ENCODE measurements around the gene ADAMTS9.

The ADAMTS9 gene

DNA sequence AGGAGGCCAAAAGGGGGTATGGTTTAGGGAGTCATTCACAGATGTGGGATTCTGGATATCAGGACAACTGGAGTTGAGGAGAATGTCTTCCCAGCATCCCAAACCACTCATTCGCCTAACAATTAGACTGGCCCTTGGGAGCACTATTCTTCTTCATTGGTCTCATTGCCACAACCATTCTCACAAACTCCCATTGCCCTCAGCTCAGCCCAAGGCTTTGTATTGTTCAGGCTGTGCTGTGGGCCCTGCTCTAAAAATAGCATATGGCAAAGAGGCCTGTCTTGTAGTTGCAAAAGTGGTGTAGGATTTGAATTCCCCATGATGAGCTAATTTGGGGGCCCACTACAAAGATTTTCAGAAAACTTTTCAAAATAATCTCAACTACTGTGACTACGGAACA is 6.3 kb upstream of the ADAMTS9 start:
- Histone ChIP-seq H3K27me3 (ENCODE audit: insufficient read depth, insufficient read length) (no peaks in the 10 kb centered on the region), H3K9me3 (ENCODE audit: insufficient read depth, low read length) (no peaks in the 10 kb centered on the region), H3K4me1 (ENCODE audit: insufficient read depth, insufficient read length) (peaks cover 3% of the 10 kb centered on the region), H3K36me3 (ENCODE audit: insufficient read depth, insufficient read length, low read length) (no peaks in the 10 kb centered on the region), H3K9ac (ENCODE audit: insufficient read length, low read depth) (no peak overlapping the region), H3K4me3 (ENCODE audit: insufficient read length, low read depth) (no peak overlapping the region)
- TF ChIP-seq YY1 (IDR thresholded peaks at IDR 0.05; ENCODE audit: insufficient read depth, insufficient read length) (no peak), ZNF274 (IDR thresholded peaks at IDR 0.05; ENCODE audit: low read depth, low read length) (no peak), SUZ12 (IDR thresholded peaks at IDR 0.05; ENCODE audit: extremely low read depth, insufficient read depth, insufficient read length) (no peak)
- DNase-seq (ENCODE audit: low read depth, low spot score): no peak

DNA sequence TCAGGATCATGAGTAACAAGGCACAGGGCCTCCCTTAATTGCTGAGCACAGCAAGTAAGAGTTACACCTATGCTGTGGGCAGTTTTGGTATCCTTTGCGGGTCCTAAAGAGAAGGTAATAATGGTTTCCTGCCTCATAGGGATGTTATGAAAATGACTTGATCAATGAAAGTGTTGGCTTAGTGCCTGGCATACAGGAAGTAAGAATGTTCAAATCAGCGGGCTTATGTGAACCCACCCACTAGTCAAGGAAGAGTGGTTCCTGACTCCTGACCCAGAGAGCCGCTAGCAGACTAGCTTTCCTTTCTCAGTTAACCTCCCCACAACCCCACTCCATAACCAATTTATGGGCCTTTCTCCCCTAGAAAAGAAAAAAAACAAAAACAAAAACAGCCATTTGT is 5.2 kb upstream of the ADAMTS9 start:
- TF ChIP-seq SUZ12 (IDR thresholded peaks at IDR 0.05; ENCODE audit: extremely low read depth, insufficient read depth, insufficient read length): no peak
- TF ChIP-seq ZNF274 (IDR thresholded peaks at IDR 0.05; ENCODE audit: low read depth, low read length): no peak
- no peak for TF ChIP-seq YY1 (IDR thresholded peaks at IDR 0.05; ENCODE audit: insufficient read depth, insufficient read length)
- no peak overlapping the region for H3K9ac ChIP-seq (ENCODE audit: insufficient read length, low read depth)
- no peaks in the 10 kb centered on the region for H3K36me3 ChIP-seq (ENCODE audit: insufficient read depth, insufficient read length, low read length)
- H3K9me3 ChIP-seq (ENCODE audit: insufficient read depth, low read length): no peaks in the 10 kb centered on the region
- no peak overlapping the region for H3K4me3 ChIP-seq (ENCODE audit: insufficient read length, low read depth)
- DNase-seq (ENCODE audit: low read depth, low spot score): no peak
- peaks cover 3% of the 10 kb centered on the region for H3K4me1 ChIP-seq (ENCODE audit: insufficient read depth, insufficient read length)
- no peaks in the 10 kb centered on the region for H3K27me3 ChIP-seq (ENCODE audit: insufficient read depth, insufficient read length)

DNA sequence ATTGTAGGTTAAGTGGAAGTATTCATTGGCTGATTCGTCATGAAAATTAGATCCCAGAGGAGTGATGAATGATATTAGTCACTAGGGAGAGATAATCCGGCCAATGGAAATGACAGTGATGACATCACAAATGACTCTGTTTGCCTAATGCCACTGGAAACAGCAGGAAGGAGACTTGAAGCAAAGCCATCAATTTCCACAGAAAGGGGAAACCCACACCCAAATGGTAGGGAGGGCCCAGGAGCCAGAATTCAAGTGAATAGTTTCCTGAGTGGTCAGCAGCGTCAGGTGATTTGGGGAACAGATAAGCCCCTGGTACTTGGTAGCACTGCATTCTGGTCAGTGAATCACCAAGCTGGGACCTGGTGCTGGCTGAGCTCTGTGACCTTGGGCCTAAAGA is 3.3 kb upstream of the ADAMTS9 start:
- H3K4me1 ChIP-seq (ENCODE audit: insufficient read depth, insufficient read length): peaks cover 3% of the 10 kb centered on the region
- H3K4me3 ChIP-seq (ENCODE audit: insufficient read length, low read depth): no peak overlapping the region
- no peaks in the 10 kb centered on the region for H3K36me3 ChIP-seq (ENCODE audit: insufficient read depth, insufficient read length, low read length)
- no peak for TF ChIP-seq ZNF274 (IDR thresholded peaks at IDR 0.05; ENCODE audit: low read depth, low read length)
- no peak for TF ChIP-seq YY1 (IDR thresholded peaks at IDR 0.05; ENCODE audit: insufficient read depth, insufficient read length)
- no peak for TF ChIP-seq SUZ12 (IDR thresholded peaks at IDR 0.05; ENCODE audit: extremely low read depth, insufficient read depth, insufficient read length)
- H3K9ac ChIP-seq (ENCODE audit: insufficient read length, low read depth): no peak overlapping the region
- DNase-seq (ENCODE audit: low read depth, low spot score): no peak
- no peaks in the 10 kb centered on the region for H3K27me3 ChIP-seq (ENCODE audit: insufficient read depth, insufficient read length)
- no peaks in the 10 kb centered on the region for H3K9me3 ChIP-seq (ENCODE audit: insufficient read depth, low read length)

DNA sequence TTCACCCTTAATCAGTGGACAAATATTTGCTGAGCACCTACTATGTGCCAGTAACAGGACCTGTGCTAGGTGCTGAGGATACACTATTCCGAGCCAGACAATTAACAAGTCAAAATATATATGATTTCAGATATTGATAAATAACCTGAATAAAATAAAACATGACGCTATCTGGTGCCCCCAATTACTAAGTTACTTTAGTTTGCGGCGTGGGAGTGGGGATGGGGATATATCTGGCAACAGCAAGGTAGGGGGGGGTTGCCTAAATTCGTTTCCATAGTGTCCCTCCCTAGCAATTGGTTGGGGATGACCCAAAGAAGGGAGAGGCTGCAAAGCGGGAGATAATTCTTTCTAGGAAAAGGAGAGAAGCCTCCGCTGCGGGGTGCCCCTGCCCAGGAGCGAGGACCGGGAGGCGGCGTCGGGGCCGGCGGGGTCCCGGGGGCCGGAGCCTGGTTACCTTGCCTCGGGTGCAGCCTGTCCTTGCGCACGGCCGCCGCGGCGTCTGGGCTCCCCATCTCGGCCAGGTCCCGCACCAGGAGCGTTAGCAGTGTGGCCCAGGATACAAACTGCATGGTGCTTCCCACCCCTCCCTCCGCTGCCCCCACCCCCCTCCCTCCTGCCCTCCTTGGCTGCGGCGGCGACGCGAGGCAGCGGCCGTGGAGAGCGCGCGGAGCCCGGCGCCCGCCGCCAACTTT is 567 bp downstream of the ADAMTS9 start:
- peak overlapping the region; percentile 79 for H3K4me3 ChIP-seq (ENCODE audit: insufficient read length, low read depth)
- peaks cover 12% of the 10 kb centered on the region for H3K36me3 ChIP-seq (ENCODE audit: insufficient read depth, insufficient read length, low read length)
- H3K27me3 ChIP-seq (ENCODE audit: insufficient read depth, insufficient read length): no peaks in the 10 kb centered on the region
- peaks cover 3% of the 10 kb centered on the region for H3K4me1 ChIP-seq (ENCODE audit: insufficient read depth, insufficient read length)
- peak overlapping the region; percentile 94 for H3K9ac ChIP-seq (ENCODE audit: insufficient read length, low read depth)
- H3K9me3 ChIP-seq (ENCODE audit: insufficient read depth, low read length): no peaks in the 10 kb centered on the region
- no peak for TF ChIP-seq SUZ12 (IDR thresholded peaks at IDR 0.05; ENCODE audit: extremely low read depth, insufficient read depth, insufficient read length)
- TF ChIP-seq ZNF274 (IDR thresholded peaks at IDR 0.05; ENCODE audit: low read depth, low read length): no peak
- no peak for TF ChIP-seq YY1 (IDR thresholded peaks at IDR 0.05; ENCODE audit: insufficient read depth, insufficient read length)
- DNase-seq (ENCODE audit: low read depth, low spot score): no peak

DNA sequence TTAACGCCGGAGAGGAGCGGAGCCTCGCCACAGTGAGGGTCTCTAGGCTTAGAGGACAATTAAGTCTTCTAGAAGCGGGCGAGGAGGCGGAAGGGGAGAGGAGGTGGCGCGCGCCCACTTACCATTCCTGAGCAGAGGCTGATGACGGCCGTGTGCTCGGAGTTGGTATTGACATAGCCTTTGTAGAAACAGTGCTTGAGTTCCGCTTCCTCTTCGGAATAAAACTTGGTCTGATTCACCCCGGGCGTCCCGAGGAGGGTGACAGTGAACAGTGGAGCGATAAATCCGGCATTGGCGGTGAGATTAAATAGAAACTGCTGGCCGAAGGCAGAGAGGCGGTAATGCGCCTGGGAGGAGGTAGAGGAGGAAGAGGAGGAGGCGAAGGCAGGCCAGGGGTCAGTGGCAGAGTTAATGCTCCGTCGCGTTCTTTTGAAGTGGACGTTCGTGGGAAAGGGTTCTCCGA is 1.3 kb downstream of the ADAMTS9 start:
- Histone ChIP-seq H3K27me3 (ENCODE audit: insufficient read depth, insufficient read length) (no peaks in the 10 kb centered on the region), H3K9me3 (ENCODE audit: insufficient read depth, low read length) (no peaks in the 10 kb centered on the region), H3K4me3 (ENCODE audit: insufficient read length, low read depth) (peak overlapping the region; percentile 79), H3K4me1 (ENCODE audit: insufficient read depth, insufficient read length) (peaks cover 6% of the 10 kb centered on the region), H3K36me3 (ENCODE audit: insufficient read depth, insufficient read length, low read length) (peaks cover 17% of the 10 kb centered on the region), H3K9ac (ENCODE audit: insufficient read length, low read depth) (peak overlapping the region; percentile 90)
- no peak for DNase-seq (ENCODE audit: low read depth, low spot score)
- TF ChIP-seq YY1 (IDR thresholded peaks at IDR 0.05; ENCODE audit: insufficient read depth, insufficient read length) (no peak), ZNF274 (IDR thresholded peaks at IDR 0.05; ENCODE audit: low read depth, low read length) (no peak), SUZ12 (IDR thresholded peaks at IDR 0.05; ENCODE audit: extremely low read depth, insufficient read depth, insufficient read length) (no peak)

DNA sequence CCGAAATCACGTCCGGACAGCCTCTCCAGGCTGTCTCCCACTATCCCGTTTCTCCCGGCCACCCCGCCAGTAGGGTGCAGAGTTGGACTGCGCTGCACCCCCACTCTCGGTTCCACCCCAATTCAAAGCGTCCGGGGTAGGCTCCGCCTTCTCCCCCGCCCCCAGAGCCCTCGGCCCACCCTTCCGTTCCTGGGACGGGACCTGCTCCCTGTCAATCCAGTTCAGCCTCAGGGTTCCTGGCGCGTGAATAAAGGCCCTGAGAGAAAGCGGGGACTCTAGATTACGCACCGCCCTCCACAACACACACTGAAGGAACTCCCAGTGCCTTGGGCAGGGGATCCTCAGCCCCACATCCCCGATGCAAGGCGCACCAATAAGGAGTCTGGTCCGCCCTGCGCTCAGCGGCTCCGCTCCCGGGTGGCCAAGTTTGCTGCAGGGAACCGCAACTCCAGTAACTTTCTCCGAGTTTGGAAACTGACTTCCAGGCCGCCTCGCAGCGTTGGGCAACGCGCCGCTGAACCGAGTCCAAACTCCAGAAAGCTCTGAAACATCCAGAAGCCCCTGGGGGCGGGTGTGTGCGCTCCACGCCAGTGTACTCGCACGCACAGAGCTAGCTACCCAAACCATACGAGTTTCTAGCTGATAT is 1.9 kb downstream of the ADAMTS9 start:
- peak; percentile 89 for DNase-seq (ENCODE audit: low read depth, low spot score)
- peaks cover 6% of the 10 kb centered on the region for H3K4me1 ChIP-seq (ENCODE audit: insufficient read depth, insufficient read length)
- H3K27me3 ChIP-seq (ENCODE audit: insufficient read depth, insufficient read length): no peaks in the 10 kb centered on the region
- no peak for TF ChIP-seq SUZ12 (IDR thresholded peaks at IDR 0.05; ENCODE audit: extremely low read depth, insufficient read depth, insufficient read length)
- TF ChIP-seq ZNF274 (IDR thresholded peaks at IDR 0.05; ENCODE audit: low read depth, low read length): no peak
- TF ChIP-seq YY1 (IDR thresholded peaks at IDR 0.05; ENCODE audit: insufficient read depth, insufficient read length): no peak
- peak overlapping the region; percentile 91 for H3K9ac ChIP-seq (ENCODE audit: insufficient read length, low read depth)
- no peaks in the 10 kb centered on the region for H3K9me3 ChIP-seq (ENCODE audit: insufficient read depth, low read length)
- peaks cover 21% of the 10 kb centered on the region for H3K36me3 ChIP-seq (ENCODE audit: insufficient read depth, insufficient read length, low read length)
- H3K4me3 ChIP-seq (ENCODE audit: insufficient read length, low read depth): peak overlapping the region; percentile 79

DNA sequence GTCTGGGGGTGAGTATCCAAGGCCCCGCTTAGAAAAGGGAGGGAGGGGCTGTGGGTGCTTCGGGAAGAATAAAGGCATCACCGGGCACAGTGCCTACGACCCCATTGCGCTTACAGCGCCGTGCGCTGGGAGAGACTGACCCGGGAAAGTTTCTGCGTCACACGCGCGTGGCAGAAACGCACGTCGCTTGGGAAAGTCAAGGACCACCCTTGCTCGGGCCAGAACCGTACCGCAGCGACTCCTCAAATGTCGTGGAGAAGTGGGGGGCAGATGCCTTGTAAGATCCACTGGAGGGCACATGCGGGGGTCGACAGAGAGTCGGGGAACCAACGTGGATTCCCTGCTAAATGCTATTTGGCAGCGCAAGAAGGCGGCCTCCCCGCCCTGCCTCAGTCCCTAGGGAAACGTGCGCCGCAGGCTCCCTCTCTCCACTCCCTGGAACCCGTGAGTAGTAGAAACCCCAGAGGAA is 2.4 kb downstream of the ADAMTS9 start:
- peaks cover 6% of the 10 kb centered on the region for H3K4me1 ChIP-seq (ENCODE audit: insufficient read depth, insufficient read length)
- DNase-seq (ENCODE audit: low read depth, low spot score): no peak
- peak overlapping the region; percentile 91 for H3K9ac ChIP-seq (ENCODE audit: insufficient read length, low read depth)
- H3K4me3 ChIP-seq (ENCODE audit: insufficient read length, low read depth): peak overlapping the region; percentile 79
- TF ChIP-seq YY1 (IDR thresholded peaks at IDR 0.05; ENCODE audit: insufficient read depth, insufficient read length): no peak
- TF ChIP-seq ZNF274 (IDR thresholded peaks at IDR 0.05; ENCODE audit: low read depth, low read length): no peak
- no peak for TF ChIP-seq SUZ12 (IDR thresholded peaks at IDR 0.05; ENCODE audit: extremely low read depth, insufficient read depth, insufficient read length)
- H3K9me3 ChIP-seq (ENCODE audit: insufficient read depth, low read length): no peaks in the 10 kb centered on the region
- H3K36me3 ChIP-seq (ENCODE audit: insufficient read depth, insufficient read length, low read length): peaks cover 26% of the 10 kb centered on the region
- H3K27me3 ChIP-seq (ENCODE audit: insufficient read depth, insufficient read length): no peaks in the 10 kb centered on the region
